Glomerular endothelial cell (primary cell): ENCODE measurements around the gene JARID2. TPM values are rescaled to one million over a fixed set of nuclear protein-coding genes. Genes with fewer than 3 reads are reported as not detected.

ENCODE experiments used
- DNase-seq: peaks from one replicate; pipeline ENCODE4 v3.0.0-alpha.2; 2011; ENCODE audit warnings: low read depth, low spot score; ENCODE audit errors: extremely low read depth
- total RNA-seq: library from RNA; depleted of rRNA; stranded (reverse); fragments of >200 nt; gene quantifications from 2 replicates; pipeline ENCODE4 v1.2.3, GENCODE V29; 2015

Gene JARID2
- total RNA-seq, 1 donor from 2014 or later, result 16.7 TPM

DNA sequence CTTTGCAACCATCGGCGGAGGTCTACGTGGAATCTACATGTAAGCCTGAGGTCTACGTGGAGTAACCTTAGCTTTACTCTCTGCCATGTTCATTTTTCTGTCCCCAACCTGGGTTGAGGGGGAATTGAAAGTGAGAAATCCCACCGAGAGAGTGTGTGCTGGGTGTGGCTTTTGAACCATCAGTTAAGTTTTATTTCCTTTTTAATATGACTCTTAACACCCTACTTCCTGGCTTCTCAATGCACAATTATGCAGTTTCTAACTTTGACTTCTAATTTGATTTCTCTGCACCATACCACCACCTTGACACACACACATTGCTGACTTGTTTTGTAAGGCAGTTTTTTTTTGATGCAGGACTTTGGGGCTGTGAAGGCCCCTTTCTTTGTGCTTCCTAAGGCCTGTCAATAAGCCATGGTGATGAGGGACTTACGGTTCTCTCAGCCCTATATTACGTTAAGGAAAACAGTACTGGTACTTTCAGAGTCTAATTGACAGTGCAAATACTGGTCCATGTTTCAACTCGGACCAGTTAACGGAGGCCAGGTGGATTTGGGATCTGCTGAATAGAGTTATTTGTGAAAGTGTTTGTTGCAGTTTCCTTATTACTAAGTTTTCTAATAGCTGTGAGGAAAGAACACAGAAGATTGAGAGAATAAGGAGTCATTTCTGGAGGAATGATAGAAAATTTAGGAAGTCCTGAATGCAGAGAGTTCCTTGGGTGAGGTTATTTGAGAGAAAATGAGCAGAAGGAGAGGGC, 206.5 kb downstream of the JARID2 start:
- no peak for DNase-seq

GRCh38 chr6:15453186-15453585, 207.3 kb downstream of the JARID2 start:
- DNase-seq, result no peak

DNA sequence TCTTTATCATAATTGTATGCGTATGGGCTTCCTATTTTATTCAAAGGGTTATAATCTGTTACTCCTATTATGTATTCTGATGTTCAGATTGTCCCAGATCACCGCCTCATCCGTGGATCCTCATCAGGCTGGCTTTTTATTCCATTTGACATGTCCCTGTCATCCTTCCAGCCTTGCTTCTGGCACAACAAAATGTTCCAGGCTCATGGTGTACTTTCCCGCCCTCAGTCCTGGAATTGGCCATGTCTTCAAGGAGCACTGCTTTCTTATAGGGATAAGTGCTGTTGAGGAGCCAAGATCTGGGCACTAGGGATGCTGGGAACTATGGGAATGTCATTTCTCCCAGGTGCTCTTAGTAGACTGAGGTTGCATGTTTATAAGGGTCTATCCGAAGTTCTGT, 207.8 kb downstream of the JARID2 start:
- no peak for DNase-seq

- no peak for DNase-seq
Measured at GRCh38 chr6:15456422-15456821, 210.6 kb downstream of the JARID2 start.

GRCh38 chr6:15457121-15457650, 211.3 kb downstream of the JARID2 start:
- no peak for DNase-seq

DNA sequence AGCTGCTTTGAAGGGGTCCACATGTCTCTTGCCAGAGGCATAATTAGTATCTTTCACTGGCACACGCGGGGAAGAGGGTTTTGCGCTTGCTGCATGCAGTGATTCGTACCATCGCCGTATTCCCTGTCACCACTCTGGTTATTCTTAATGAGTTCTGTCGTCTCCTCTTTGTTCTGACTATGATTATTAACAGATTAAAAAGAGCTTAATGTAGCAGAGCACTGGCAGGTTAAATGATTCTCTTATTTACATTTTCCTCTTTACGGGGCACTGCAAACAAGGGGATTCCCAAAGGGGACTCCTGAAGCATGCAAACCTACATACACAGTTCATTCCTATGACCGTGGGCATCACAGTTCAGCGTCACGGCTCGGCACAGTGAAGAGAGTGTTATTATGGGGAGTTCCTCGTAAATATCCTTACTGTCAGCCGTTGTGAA, 212.2 kb downstream of the JARID2 start:
- no peak for DNase-seq

- no peak for DNase-seq
Measured at GRCh38 chr6:15460110-15460727, 214.3 kb downstream of the JARID2 start.

DNA sequence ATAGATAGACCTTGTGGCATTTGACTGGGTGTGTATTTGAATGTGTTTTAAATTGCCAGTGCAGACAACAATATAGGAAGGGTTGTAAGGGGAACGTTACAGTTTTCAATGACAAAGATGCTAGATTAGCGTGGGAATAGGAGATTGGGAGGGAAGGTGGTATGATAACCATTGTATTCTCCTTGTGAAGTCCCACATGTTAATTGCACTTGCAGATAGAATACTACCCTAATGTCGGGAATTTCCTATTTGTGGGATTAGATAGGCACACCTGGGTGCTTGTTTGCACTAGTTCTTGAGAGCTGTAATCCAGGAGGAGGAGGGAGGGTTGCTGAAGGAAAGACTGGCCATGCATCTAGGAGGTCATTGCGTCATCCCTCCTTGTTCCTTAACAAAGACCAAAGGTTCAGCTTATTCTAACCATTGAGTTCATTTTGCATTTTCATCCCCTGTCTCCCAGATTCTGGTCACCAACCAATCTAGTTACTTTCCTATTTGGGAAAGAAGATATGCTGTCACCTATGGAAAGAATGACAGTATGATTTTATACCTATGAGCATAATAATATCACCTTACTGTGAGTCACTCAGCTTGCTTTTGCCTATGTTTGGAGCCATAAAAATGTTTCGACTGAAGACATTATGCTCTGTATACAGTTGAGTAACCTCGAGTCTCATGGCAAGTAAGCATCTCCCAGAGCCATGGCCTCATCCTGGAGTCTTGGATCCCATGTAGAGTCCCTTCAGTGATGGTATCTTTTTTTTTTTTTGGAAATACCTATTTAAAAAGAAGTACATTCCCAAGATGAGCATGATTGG, 215.5 kb downstream of the JARID2 start:
- DNase-seq, result no peak

DNA sequence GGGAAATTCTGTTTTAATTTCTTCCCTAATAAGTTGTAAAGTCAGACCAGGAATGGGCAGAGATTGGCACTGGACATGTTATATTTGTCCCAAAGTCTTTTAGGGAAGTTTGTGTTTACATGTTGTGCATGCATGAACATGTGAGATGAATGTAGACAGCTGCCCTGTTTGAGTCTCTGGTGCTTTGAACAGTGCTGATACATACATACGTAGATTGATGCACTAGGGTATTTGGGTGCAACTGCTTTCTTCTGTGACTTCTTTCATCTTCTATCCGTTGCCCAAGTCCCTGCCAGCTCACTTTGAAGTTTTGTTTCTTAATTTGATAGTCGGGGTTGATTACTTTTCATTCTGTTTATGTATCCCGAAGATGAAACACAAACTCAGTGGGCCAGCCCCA, 216.4 kb downstream of the JARID2 start:
- DNase-seq, result no peak

DNA sequence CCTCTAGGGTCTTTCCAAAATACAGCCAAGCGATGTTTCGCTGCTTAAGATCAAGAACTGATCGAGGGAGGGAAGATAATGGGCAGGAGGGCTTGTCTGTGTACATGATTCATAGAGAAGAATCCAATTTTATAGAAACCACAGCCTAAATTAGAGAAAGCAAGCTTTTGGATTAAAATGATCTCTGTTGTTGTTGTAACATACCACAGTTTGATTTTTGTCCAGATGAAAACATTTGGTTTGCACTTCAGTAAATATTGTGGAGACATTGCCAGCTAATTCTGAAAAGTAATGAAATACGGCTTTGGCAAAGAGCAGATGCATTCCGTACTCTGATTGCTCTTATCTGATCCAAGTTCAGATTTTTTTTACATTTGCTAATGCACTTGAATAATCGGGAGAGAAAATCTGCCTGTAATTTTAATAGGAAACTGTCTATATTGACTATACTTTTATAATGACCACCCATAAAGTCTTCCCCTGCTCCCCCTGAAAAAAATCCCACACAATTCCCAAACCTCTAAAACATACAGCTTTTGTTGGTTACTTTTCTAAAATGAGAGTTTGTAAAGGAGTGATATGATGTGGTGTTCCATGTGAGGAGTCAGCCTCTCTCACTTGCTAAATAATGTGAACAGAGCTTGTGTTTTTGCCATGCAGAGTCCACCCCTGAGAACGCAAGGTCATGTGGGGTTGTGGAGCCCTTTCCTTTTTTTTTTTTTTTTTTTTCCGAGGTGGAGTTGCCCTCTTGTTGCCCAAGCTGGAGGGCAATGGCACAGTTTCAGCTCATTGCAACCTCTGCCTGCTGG, 217.1 kb downstream of the JARID2 start:
- DNase-seq, result no peak

DNA sequence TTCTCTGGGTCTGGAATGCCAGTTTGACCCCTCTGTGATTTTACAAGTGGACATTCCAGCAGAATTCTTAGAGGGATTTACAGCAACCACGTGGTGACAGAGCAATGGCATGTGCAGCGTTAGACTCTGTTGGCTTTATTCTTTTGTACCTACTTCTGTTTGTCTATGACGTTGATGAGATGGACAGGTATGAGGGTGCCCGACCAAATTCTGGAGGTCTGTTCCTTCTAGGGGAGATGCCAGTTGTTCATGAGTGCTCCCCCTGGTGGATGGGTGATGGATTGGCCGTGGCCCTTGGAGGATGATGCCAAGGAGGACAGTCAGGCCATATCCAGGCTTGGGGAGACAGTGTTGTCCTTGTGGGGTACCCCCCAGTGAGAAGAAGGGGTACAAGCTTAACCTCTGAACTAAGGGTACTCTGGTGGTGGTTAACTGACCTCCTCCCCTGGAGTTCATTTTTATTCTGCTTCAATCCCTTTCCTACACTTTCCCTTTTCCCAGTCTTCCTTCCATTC, 218.4 kb downstream of the JARID2 start:
- DNase-seq, result no peak

DNA sequence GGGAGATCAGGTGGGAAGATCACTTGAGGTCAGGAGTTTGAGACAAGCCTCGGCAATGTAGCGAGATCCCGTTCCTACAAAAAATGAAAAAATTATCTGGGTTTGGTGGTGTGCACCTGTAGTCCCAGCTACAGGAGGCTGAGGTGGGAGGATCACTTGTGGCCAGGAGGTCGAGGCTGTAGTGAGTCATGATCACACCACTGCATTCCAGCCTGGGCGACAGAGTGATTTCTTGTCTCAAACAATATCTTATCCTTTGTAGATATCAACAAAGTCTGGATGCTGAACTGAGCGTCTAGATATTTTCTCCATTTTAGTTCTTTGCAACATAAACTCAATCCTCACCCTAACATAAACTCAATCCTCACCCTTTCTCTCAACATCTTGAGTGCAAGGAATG, 219.3 kb downstream of the JARID2 start:
- no peak for DNase-seq

GRCh38 chr6:15470746-15471145, 224.9 kb downstream of the JARID2 start:
- no peak for DNase-seq

DNA sequence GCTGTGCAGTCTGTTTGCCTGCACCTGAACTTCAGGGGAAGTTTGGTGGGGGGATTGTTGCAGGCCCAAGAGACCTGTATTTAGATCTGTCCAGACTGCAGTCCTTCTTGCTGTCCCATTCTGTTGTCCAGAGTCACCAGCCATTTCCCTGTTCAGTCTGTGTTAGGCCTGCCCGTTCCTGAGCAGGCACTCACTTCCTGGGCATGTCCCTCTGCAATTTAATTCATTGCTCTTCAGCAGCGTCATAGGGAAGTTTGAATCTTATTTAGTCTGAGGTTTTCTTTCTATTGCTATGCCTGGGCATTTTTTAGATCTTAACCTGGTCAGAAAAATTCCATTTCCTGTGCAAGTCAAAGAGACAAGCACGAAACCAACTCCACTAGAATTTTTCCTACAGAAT, 226.8 kb downstream of the JARID2 start:
- DNase-seq, result no peak

- no peak for DNase-seq
Measured at GRCh38 chr6:15473174-15473573, 227.3 kb downstream of the JARID2 start.

- peak; percentile 62 for DNase-seq
Measured at GRCh38 chr6:15473741-15474161, 227.9 kb downstream of the JARID2 start.

DNA sequence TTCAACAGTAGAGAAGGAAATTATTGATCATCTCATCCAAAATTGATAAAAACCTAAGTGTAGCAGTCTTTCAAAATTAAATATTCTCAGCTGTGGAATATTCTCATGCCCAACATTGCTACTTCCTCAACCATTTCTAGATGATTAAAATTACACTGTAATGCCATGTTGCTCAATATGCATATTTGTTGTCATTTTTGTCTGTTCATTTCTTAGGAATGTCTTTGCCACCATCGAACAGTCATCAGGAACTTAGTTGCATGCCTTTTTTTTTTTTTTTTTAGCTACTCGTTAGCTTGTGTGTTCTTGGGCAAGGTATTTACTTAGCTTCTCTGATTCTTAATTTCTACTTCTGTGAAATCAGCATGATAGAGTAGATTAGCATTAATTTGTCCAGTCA, 228.3 kb downstream of the JARID2 start:
- no peak for DNase-seq

DNA sequence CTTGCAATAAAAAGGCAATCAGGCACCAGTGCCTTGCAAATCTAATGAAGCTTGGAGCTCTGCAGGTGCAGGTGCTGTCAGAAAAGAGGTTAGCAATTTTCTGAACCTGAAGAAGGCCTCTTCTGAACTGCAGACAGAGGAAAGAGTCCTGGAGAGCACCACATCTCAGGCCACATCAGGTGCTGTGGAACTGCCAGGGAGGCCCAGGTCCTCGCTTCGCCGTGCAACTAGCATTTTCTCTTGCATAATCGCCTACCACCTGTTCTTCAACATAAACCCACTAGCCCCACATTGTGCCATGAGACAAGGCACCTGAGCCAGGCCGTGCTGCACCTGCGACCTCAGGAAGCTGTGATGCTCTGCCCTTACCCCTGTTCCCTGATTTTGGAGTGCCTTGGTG, 229.4 kb downstream of the JARID2 start:
- DNase-seq, result no peak

DNA sequence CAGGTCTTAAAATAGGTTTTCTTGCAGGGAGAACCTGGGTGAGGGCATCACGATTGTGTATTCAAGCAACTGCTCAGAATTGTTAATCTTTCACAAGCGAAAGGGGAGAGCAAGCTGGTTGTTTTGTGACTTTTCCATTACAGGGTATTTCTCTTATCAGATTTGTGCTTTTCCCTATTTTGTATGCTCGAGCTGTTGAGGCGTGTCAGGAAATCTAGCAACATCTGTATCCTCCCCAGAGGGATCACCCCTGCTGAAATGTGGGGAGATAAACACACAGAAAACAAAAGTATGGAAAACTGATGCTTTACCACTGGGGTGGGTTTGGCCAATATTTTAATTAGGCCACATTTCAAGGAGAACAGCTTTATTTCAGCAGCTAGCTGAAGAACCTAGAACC, 230.0 kb downstream of the JARID2 start:
- no peak for DNase-seq

DNA sequence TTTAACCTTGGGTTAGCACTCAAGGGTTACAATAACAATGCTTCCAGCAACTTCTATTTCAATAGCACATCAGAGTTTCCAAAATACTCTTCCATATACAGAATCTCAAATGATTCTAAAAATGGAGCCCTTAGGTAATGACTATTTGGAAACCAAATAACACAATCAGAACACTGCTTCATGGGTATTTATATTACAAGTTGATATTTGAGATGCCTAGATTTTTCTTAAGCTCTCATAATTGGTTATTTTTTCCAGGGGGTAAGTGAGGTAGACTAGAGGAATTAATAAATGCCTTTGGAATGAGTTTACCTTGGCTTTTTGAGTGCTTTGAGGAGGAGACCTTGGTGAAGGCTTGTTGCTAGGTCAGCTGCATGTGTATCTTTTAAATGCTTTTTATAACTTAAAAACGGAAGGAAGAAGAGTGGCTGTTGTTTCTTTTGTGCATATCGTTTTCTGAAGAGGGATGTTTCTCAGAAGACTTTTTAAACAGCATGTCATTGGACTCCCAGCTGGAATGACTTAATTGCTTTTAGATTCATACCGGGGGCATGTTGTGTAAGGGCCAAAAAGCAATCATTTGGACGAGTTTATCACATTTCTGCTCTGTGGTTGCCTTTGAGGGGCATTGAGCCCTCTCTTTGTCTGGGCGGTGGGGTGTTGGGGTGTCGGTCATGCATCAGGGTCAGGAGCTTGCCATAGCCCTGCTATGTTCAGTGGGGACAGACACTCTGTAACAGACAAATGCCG, 230.9 kb downstream of the JARID2 start:
- no peak for DNase-seq
